Activated T-cell treated with anti-CD3 and anti-CD28 coated beads for 1 hour (primary cell): ENCODE measurements around the gene F8A2.
"Not testable (repeated sequence)": the region's sequence is repeated elsewhere in the genome, so short reads cannot be mapped to it uniquely, and the experiment has no call there.

ENCODE experiments used
- DNase-seq: peaks from one replicate; pipeline ENCODE4 v3.0.0-alpha.2; 2020; ENCODE audit warnings: low read depth

F8A2 gene

GRCh38 chrX:155381843-155382528, at the start of gene F8A2:
Gene F8A2 (plus strand): TSS chrX:155382095. CDS start chrX:155382115, 20 bp downstream.
- not testable (repeated sequence) for DNase-seq

DNA sequence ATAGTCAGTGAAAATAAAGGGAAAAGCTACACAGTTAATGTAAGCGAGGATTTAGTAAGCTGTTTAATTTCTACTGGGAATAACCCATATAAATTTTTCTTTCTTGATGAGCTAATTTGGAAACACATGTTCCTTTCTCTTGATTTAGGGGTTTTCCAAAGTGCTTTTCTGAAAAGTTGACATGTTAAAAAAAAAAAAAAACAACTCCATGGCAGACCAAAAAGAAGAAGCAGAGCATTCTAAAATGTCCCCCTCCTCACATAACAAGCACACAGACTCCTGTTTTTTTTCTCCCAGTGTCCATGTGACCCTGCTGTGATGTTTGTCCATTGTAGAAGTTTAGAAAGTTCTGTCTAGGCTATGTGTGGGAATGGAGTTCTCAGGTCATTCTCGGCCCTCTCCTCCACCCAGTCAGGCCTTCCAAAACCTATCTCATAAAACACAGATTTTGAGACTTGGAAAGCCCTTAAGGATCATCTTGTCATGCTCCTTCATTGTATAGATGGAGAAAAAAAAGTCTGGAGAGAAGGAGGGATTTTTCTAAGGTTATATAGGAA, 48.3 kb upstream of the F8A2 start:
- no peak for DNase-seq

- no peak for DNase-seq
Observed at GRCh38 chrX:155334486-155335336, 47.2 kb upstream of the F8A2 start, which contains the start of gene CLIC2. Gene CLIC2 (minus strand): TSS chrX:155334614. CDS start chrX:155334427, 187 bp downstream.

DNA sequence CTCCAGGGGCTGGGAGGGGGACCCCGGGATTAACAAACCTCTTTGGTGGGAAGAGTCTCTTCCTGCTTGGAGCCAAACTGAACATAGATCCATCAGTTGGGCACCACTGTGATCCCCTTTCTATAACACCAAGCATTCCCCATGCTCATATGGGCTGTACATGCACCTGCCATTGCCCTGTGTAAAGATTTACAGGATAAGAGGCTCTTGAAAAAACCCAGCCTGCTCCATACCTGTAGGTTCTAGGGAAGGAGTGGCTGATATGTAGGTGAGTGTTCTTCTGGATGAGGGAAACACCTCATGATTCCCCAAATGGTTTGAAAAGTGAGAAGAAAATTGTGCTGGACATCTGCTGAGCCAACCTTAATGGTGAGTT, 46.6 kb upstream of the F8A2 start:
- not testable (repeated sequence) for DNase-seq

DNA sequence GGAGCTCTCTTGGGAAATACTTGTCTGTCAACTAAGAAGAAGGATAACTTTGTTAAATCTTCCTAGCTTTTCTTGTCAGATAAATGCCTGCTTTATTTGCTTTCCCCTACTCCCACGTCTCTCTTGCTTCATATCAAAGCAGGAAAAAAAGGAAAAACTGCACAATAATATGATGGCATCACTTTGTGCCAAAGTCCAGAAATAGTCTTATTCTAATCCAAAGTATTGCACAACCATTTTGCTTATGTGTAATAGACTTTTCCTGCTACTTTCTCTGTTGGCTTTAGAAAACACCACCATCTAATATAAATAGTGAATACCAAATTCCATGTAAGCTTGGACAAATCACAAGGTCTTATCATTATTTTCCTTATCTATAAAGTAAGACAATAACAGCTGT, 36.2 kb upstream of the F8A2 start:
- not testable (repeated sequence) for DNase-seq

DNA sequence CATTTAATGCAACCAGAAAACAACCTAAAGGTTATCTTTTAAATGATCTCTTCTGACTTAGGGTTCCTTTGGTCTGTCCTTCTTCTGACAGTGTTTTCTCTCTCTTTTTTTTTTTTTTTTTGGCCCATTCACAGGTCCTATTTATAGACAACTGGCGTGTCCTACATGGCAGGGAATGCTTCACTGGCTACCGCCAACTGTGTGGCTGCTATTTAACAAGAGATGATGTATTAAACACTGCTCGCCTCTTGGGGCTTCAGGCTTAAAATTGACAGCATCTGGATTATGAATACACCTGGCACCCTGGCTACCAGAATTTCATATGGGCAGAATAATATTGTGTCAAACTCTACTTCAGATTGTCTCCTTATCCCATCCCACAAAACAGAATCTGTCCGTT, 32.4 kb upstream of the F8A2 start:
- DNase-seq = not testable (repeated sequence)

GRCh38 chrX:155363712-155364111, 18.2 kb upstream of the F8A2 start:
- DNase-seq = not testable (repeated sequence)

- DNase-seq = not testable (repeated sequence)
Observed at GRCh38 chrX:155373777-155374458, 8.0 kb upstream of the F8A2 start.

DNA sequence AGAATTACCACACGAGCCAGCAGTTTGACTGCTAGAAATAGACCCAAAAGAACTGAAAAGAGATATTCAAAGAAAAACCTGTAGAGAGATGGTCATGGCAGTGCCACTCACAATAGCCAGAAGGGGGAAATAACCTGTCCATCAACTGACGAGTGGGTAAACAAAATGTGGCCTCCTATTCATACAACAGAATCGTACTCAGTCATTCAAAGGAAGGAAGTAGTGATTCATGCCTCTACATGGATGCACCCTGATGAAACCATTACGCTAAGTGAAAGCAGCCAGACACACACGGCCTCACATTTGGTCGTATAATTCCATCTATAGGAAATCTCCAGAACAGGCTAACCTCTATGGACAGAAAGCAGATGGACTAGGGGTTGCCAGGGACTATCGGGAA, 2.1 kb upstream of the F8A2 start:
- DNase-seq = not testable (repeated sequence)

- DNase-seq = not testable (repeated sequence)
Observed at GRCh38 chrX:155382529-155382967, 653 bp downstream of the F8A2 start.

GRCh38 chrX:155389634-155390033, 7.7 kb downstream of the F8A2 start:
- no peak for DNase-seq

DNA sequence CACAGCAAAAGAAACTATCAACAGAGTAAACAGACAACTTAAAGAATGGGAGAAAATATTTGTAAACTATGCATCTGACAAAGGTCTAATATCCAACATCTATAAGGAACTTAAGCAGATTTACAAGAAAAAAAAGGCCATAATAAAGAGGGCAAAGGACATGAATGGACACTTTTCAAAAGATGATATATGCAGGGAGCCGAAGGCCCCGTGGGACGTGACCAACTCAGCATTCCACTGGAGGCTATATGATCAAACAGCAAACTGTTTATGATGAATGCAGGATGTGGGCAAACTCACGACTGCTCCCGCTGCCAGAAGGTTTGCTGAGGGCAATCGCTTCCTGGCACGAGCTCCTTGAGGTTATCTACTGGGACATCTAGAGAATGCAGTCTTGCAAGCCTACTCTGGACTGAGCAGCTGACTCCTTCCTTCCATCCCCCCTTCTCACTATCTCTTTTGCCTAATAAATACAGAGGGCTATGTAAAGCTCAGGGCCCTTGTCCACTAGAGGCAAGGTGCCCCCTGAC, 12.9 kb downstream of the F8A2 start:
- not testable (repeated sequence) for DNase-seq

DNA sequence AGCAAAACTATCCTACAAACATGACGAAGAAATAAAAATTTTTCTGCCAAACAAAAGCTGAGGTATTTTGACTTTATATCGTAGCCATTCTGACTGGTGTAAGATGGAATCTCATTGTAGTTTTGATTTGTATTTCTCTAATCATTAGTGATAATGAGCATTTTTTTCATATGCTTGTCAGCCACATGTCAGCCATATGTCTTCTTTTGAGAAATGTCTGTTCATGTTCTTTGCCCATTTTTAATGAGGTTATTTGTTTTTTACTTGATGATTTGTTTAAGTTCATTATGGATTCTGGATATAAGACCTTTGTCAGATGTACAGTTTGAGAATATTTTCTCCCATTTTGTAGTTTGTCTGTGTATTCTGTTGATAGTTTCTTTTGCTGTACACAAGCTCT, 24.5 kb downstream of the F8A2 start:
- no peak for DNase-seq

DNA sequence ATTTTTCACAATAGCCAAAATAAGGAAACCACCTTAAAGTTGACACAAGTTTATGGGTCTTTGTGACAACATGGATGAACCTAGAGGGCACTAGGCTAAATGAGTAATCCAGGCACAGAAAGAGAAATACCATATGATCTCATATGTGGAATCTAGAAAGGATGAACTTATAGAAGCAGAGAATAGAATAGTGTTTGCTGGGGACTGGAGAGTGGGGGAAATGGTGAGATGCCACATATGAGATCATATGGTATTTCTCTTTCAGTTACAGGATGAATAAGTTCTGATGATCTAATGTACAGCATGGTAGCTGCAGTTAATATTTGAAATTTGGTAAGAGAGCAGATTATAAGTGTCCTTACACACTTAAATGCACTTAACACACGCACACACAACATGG, 35.9 kb downstream of the F8A2 start:
- DNase-seq = no peak
